Aorta (tissue), 5 donors: ENCODE data around the gene VKORC1L1. TPM values are rescaled to one million over a fixed set of nuclear protein-coding genes. Genes with fewer than 3 reads are reported as not detected.
A peak's percentile ranks its signal among the peaks of the same experiment; 100 is the strongest.
"Not testable (repeated sequence)": the region's sequence is repeated elsewhere in the genome, so short reads cannot be mapped to it uniquely, and the experiment has no call there.

Experiments used
- ATAC-seq: fragments of 200-7000 bp; cut with Tn5 transposase; one replicate; pipeline ENCODE4 v1.9.1; 2022; ENCODE audit warnings: moderate library complexity; ENCODE audit not compliant: low FRiP score
- DNase-seq, 2 donors: peaks; one replicate each; pipeline ENCODE4 v3.0.0-alpha.2; 2020
- H3K27ac ChIP-seq, 2 donors: one replicate each; pipeline ENCODE4 v1.5.1; 2013; ENCODE audit warnings: low read length in 2 of 2, mild to moderate bottlenecking in 2 of 2, moderate library complexity in 2 of 2, control low read depth in 1 of 2, inconsistent platforms in 1 of 2, low read depth in 1 of 2
- H3K27me3 ChIP-seq, 2 donors: one replicate each; pipeline ENCODE4 v1.6.1; 2013; ENCODE audit warnings: control low read depth in 1 of 2, low read length in 1 of 2, mild to moderate bottlenecking in 1 of 2, moderate library complexity in 1 of 2; ENCODE audit not compliant: insufficient read depth in 2 of 2, control insufficient read depth in 1 of 2
- H3K36me3 ChIP-seq, 2 donors: one replicate each; pipeline ENCODE4 v1.6.1; 2013; ENCODE audit warnings: control low read depth in 1 of 2, low read length in 1 of 2, mild to moderate bottlenecking in 1 of 2; ENCODE audit not compliant: insufficient read depth in 2 of 2, control insufficient read depth in 1 of 2
- H3K4me1 ChIP-seq, 2 donors: one replicate each; pipeline ENCODE4 v1.6.1; 2013; ENCODE audit warnings: low read length in 2 of 2, control low read depth in 1 of 2, mild to moderate bottlenecking in 1 of 2, moderate library complexity in 1 of 2; ENCODE audit not compliant: insufficient read depth in 2 of 2, control insufficient read depth in 1 of 2
- H3K4me3 ChIP-seq, 2 donors: one replicate each; pipeline ENCODE4 v1.5.1; 2013; ENCODE audit warnings: low read length in 2 of 2, control low read depth in 1 of 2, mild to moderate bottlenecking in 1 of 2
- H3K9me3 ChIP-seq: one replicate; pipeline ENCODE4 v1.6.1; 2013; ENCODE audit warnings: mild to moderate bottlenecking, low read length; ENCODE audit not compliant: control insufficient read depth
- WGBS, 2 donors: extraction: QIAGEN DNeasy Blood & Tissue Kit; methylation state at CpG; one replicate each; pipeline ENCODE4 v1.1.7; 2013; 5-methylcytosine and 5-hydroxymethylcytosine counted together
- intact Hi-C, 2 donors: fragments of 100-400 bp; cut with DNase I; formaldehyde crosslinking; loops; one replicate each; pipeline versions ENCODE4 v1.14.2 to v1.15.0; 2022
- polyA plus RNA-seq, 2 donors: library from polyadenylated mRNA; stranded (reverse); fragments of 200-250 nt; gene quantifications; one replicate each; pipeline ENCODE4 v1.2.3, GENCODE V29; 2013
- total RNA-seq, 2 donors: library from RNA; stranded (reverse); fragmentation: NEBNext Ultra II Directional; extraction: Animal tissue kit (Norgen Biotek cat#: 25700); gene quantifications; one replicate each; pipeline ENCODE4 v1.2.1, GENCODE V29; 2021
- donor health status: healthy with polysubstance abuse.
- donor health status: Bipolar disorder and iron deficiency.
- donor health status: DM: no; HTN: no; CAD: no.
- donor health status: DM: no; HTN: no; CAD: no.
- donor health status: DM: yes; HTN: yes; CAD: no.

Gene VKORC1L1
- total and polyA plus RNA-seq, 4 donors = 10.0 to 21.9 (median 16.7) TPM

GRCh38 chr7:65873582-65874193 lies 814 bp downstream of the VKORC1L1 start:
- H3K9me3 ChIP-seq, H3K36me3 ChIP-seq, H3K4me1 ChIP-seq, H3K27me3 ChIP-seq, intact Hi-C loops: not testable (repeated sequence)
- ATAC-seq (peak; percentile 31), DNase-seq (peak in 1 of 2 donors; percentile 63)
- 1% methylated on average over 47 to 57 of the region's 57 CpGs for WGBS, 2 donors
- H3K4me3 ChIP-seq = peak overlapping the region; percentile 95 to 97
- H3K27ac ChIP-seq = peak overlapping the region in 1 of 2 donors; percentile 74

- 88 to 90% methylated on average over 4 of the region's 4 CpGs for WGBS, 2 donors
- H3K9me3 ChIP-seq, H3K27me3 ChIP-seq, H3K36me3 ChIP-seq, ATAC-seq, H3K4me1 ChIP-seq, H3K4me3 ChIP-seq, intact Hi-C loops, H3K27ac ChIP-seq, DNase-seq: not testable (repeated sequence)
These were observed 2.8 kb downstream of the VKORC1L1 start for GRCh38 chr7:65875715-65876114.

DNA sequence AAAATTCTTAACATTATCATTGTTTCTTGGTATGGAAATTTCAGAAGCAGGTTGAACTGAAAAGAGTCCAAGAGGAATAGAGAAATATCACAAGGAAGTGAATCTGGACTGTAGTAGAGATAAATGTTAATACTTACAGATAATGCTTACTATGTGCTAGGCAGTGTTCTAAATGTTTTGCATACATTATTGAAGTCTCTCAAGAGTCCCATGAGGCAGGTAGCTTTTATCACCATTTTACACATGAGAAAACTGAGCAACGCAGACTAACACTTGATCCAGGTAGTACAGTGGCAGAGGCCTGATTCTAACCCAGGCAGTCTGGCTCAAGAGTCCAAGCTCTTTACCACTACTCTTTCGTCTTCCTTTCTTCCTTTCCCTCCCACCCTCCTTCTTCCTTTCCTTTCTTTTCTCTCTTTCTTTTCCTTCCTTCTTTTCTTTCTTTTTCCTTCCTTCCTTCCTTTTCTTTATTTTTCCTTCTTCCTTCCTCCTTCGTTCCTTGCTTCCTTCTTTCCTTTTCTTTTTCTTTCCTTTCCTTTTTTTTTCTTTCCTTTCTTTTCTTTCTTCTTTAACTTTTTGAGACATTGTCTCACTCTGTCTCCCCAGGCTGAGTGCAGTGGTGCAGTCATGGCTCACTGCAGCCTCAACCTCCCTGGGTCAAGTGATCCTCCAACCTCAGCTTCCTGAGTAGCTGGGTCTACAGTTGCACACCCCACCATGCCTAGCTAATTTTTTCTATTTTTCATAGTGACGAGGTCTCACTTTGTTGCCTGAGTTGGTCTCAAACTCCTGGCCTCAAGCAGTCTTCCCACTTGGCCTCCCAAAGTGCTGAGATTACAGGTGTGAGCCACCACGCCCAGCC lies 6.6 kb downstream of the VKORC1L1 start:
- intact Hi-C loops, H3K27ac ChIP-seq, H3K4me3 ChIP-seq, H3K9me3 ChIP-seq, H3K36me3 ChIP-seq, ATAC-seq, H3K4me1 ChIP-seq, H3K27me3 ChIP-seq, DNase-seq: not testable (repeated sequence)
- WGBS, 2 donors = 86 to 87% methylated on average over 4 to 5 of the region's 5 CpGs

GRCh38 chr7:65880242-65880641 lies 7.4 kb downstream of the VKORC1L1 start:
- H3K27me3 ChIP-seq, H3K27ac ChIP-seq, H3K4me1 ChIP-seq, H3K9me3 ChIP-seq, intact Hi-C loops, H3K36me3 ChIP-seq, ATAC-seq, H3K4me3 ChIP-seq, DNase-seq: not testable (repeated sequence)
- 90 to 91% methylated on average over 5 of the region's 5 CpGs for WGBS, 2 donors

DNA sequence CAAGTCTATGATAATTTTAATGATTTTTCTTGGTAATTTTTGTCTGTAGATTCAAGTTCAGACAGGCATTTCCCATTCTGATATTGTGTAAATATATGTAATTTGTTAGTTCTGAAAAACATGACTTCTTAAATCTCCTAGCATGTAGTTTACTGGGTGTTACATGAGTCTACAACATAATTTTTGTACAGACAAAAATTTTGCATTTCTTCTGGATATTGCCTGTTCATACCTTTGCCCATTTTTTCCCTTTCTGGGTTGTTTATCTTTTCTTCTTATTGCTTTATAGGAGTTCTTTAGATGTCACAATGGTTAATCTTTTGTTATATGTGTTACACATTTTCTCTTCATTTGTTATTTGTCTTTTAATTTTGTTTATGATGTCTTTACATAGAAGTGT lies 12.1 kb downstream of the VKORC1L1 start:
- intact Hi-C loops, DNase-seq: not testable (repeated sequence)

DNA sequence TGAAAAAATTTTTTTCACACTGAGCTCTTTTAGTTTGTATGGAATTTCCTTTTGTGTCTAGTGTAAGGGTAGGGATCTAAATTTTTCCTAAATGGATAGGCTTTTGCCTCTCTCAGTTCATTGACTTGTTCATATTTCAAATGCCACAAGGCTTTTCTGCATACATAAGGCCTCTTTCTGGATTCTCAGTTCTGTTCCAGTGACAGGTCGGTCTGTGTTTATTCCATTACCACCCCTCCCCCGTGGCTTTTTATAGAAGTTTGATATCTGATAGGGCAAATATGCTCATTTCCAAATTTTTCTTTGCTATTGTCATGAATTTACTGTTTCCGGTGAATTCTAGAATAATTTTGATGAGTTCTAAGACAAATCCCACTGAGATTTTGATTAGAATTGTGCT lies 12.7 kb downstream of the VKORC1L1 start:
- H3K4me1 ChIP-seq, H3K9me3 ChIP-seq, ATAC-seq, intact Hi-C loops, H3K4me3 ChIP-seq, H3K27ac ChIP-seq, H3K36me3 ChIP-seq, DNase-seq, H3K27me3 ChIP-seq: not testable (repeated sequence)
- WGBS, 2 donors = 14 to 16% methylated on average over 1 of the region's 3 CpGs

More for the DNA sequence above, 12.1 kb downstream of the VKORC1L1 start:
- not testable (repeated sequence) for H3K36me3 ChIP-seq, H3K27me3 ChIP-seq, ATAC-seq, H3K27ac ChIP-seq, H3K4me3 ChIP-seq, H3K4me1 ChIP-seq, H3K9me3 ChIP-seq

DNA sequence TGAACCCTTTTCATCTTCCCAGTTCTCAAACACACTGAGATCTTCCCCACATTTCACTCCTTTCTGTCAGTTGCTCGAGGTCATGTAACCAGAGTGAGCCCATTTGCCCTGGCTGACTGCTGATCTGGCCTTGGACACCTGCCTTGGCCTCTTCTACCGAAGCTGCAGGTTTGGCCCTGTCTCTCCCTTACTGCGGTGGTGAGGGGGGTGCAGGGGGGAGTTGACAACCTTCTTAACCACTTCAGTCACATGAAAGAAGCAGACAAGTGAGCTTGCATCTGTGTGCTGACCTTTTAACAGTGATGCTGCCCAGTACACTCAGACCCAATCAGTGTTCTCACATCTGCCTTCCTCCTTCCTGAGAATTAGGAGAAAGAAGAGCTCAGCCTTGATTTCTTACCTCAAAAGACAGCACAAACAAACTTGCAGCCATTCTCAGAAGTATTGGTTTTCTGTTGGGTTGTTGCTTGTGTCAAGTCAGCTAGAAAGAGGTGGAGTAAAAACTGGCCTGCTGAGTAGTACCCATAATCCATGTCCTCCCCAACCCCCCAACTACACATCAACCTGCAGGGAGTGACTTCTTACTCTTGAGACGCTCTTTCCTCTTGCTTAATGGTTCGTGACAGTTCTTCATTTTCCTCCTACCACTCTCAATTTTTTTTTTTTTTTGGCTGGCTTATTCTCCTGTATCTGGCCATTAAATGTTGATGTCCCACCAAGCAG lies 15.7 kb downstream of the VKORC1L1 start:
- ATAC-seq, DNase-seq, H3K36me3 ChIP-seq, H3K4me1 ChIP-seq, H3K4me3 ChIP-seq, H3K27me3 ChIP-seq, intact Hi-C loops, H3K9me3 ChIP-seq, H3K27ac ChIP-seq: not testable (repeated sequence)
- WGBS, 2 donors = 66 to 69% methylated on average over 5 of the region's 5 CpGs

DNA sequence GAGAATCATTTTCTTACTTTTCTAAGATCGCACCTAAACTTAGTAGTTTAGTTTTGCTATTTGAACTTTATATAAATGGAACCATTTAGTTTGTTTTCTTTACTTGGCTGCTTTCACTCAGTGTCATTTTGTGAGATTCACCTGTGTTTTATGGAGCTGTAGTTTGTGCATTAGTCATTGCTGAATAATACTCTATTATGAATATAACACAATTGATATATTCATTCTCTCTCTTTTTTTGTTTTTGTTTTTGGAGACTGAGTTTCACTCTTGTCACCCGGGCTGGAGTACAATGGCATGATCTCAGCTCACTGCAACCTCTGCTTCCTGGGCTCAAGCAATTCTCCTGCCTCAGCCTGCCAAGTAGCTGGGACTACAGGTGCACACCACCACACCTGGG lies 16.8 kb downstream of the VKORC1L1 start:
- intact Hi-C loops, H3K4me3 ChIP-seq, H3K27me3 ChIP-seq, H3K4me1 ChIP-seq, DNase-seq, ATAC-seq, H3K36me3 ChIP-seq, H3K9me3 ChIP-seq, H3K27ac ChIP-seq: not testable (repeated sequence)
- 96 to 98% methylated on average over 2 of the region's 2 CpGs for WGBS, 2 donors
